Psoas muscle (tissue), 8 donors: Measurements from ENCODE around the gene AHI1. TPM values are rescaled to one million over a fixed set of nuclear protein-coding genes. Genes with fewer than 3 reads are reported as not detected.

Experiments
- ATAC-seq, 4 donors: fragments of 200-7000 bp; cut with Tn5 transposase; one replicate each; pipeline ENCODE4 v1.9.1; 2020; ENCODE audit warnings: moderate library complexity in 3 of 4, mild to moderate bottlenecking in 2 of 4
- DNase-seq, 2 donors: peaks; one replicate each; pipeline ENCODE4 v3.0.0-alpha.2; 2020
- H3K27ac ChIP-seq: fragments of 200-600 bp; one replicate; pipeline ENCODE4 v1.8.0; 2022
- H3K27me3 ChIP-seq, 3 donors: fragments of 200-600 bp in 1 of 3; one replicate each; pipeline versions ENCODE4 v1.6.1 to v1.8.0; 2013 to 2022; ENCODE audit warnings: low read length in 2 of 3, mild to moderate bottlenecking in 2 of 3, moderate library complexity in 1 of 3; ENCODE audit not compliant: insufficient read depth in 3 of 3
- H3K36me3 ChIP-seq, 2 donors: fragments of 200-600 bp in 1 of 2; one replicate each; pipeline versions ENCODE4 v1.6.1 to v1.8.0; 2013 to 2022; ENCODE audit warnings: low read depth in 1 of 2, mild to moderate bottlenecking in 1 of 2, moderate library complexity in 1 of 2; ENCODE audit not compliant: insufficient read depth in 1 of 2
- H3K4me1 ChIP-seq: fragments of 200-600 bp; one replicate; pipeline ENCODE4 v1.8.0; 2022
- H3K4me3 ChIP-seq: fragments of 200-600 bp; one replicate; pipeline ENCODE4 v1.8.0; 2022; ENCODE audit warnings: mild to moderate bottlenecking
- H3K9me3 ChIP-seq: fragments of 200-600 bp; one replicate; pipeline ENCODE4 v1.8.0; 2022
- CTCF ChIP-seq: fragments of 200-600 bp; IDR thresholded peaks from one replicate; pipeline ENCODE4 v1.8.0; 2022; ENCODE audit warnings: antibody characterized with exemption
- WGBS, 3 donors: extraction: QIAGEN DNeasy Blood & Tissue Kit; methylation state at CpG; one replicate each; pipeline versions ENCODE4 v1.1.6 to v1.1.7; 2013; 5-methylcytosine and 5-hydroxymethylcytosine counted together
- intact Hi-C, 2 donors: fragments of 100-400 bp; cut with DNase I; formaldehyde crosslinking; loops; one replicate each; pipeline versions ENCODE4 v1.11.0 to v1.14.2; 2022
- polyA plus RNA-seq, 3 donors: library from polyadenylated mRNA; stranded (reverse); fragments of 200-250 nt; gene quantifications; one replicate each; pipeline ENCODE4 v1.2.3, GENCODE V29; 2013
- total RNA-seq, 4 donors: library from RNA; stranded (reverse); fragmentation: NEBNext Ultra II Directional in 2 of 4; extraction: Animal tissue kit (Norgen Biotek cat#: 25700) in 2 of 4; gene quantifications; one replicate each; pipeline versions ENCODE4 v1.2.1 to v1.2.4, GENCODE V29; 2021 to 2023
- donor health status: healthy with polysubstance abuse.
- donor health status: DM: no; HTN: no; CAD: no; lungs with moderate emphysema.
- donor health status: Bipolar disorder and iron deficiency.
- donor health status: healthy.
- donor health status: DM: yes; HTN: yes; CAD: no.
- donor health status: DM: no; HTN: no; CAD: no.
- donor health status: DM: no; HTN: no; CAD: no.
- donor health status: DM: yes; HTN: yes; CAD: no.

The AHI1 gene
- total and polyA plus RNA-seq, 7 donors: 5.5 to 14.2 (median 8.3) TPM

DNA sequence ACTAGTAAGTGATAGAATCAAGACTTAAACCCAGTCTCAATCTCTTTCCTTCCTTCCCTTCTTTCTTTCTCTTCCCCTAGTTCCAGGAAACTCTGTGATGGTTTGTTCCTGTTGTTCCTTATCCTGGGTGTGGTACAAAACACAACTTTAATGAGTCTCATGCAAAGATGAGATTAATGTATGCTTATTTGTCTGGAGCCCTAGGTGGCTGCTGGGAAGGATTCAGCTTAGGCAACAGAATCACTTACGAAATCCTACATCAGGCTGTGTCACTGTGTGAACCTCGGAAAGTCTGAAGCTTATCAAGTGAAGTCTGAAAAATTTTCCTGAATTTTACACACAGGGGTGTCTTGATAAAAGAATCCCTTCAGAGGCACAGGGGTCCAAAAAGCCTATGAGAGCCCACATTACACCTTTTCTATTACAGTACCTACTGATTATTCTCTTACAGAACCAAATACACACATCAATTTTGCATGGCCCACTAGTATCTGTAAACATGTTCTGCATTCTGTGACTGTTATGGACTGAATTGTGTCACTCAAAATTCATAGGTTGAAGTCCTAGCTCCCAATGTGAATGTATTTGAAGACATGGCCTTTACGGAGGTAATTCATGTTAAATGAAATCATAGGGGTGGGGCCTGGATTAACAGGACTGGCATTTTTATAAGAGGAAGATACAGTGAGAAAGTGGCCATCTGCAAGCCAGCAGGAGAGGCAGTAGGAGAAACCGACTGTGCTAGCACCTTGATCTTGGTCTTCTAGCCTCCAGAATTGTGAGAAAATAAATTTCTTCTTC, 171.7 kb downstream of the AHI1 start:
- no peaks in the 10 kb centered on the region for H3K4me1 ChIP-seq
- intact Hi-C loops: no loop called here
- TF ChIP-seq CTCF: no peak
- no peak for ATAC-seq
- no peaks in the 10 kb centered on the region for H3K36me3 ChIP-seq
- 88 to 93% (median 93%) methylated on average over 4 of the region's 4 CpGs for WGBS, 3 donors
- H3K27ac ChIP-seq: no peak overlapping the region
- H3K27me3 ChIP-seq: no peaks in the 10 kb centered on the region
- no peak overlapping the region for H3K4me3 ChIP-seq
- DNase-seq: no peak
- H3K9me3 ChIP-seq: peaks cover 5% of the 10 kb centered on the region

GRCh38 chr6:135324531-135324930, 173.0 kb downstream of the AHI1 start:
- no peaks in the 10 kb centered on the region for H3K27me3 ChIP-seq
- DNase-seq: no peak
- no peak overlapping the region for H3K4me3 ChIP-seq
- no peaks in the 10 kb centered on the region for H3K4me1 ChIP-seq
- 87 to 91% (median 89%) methylated on average over 4 of the region's 4 CpGs for WGBS, 3 donors
- H3K9me3 ChIP-seq: peaks cover 5% of the 10 kb centered on the region
- no peak for ATAC-seq
- no peak overlapping the region for H3K27ac ChIP-seq
- H3K36me3 ChIP-seq: no peaks in the 10 kb centered on the region
- intact Hi-C loops: no loop called here
- no peak for TF ChIP-seq CTCF

- DNase-seq (no peak), ATAC-seq (no peak)
- Histone ChIP-seq H3K27me3 (no peaks in the 10 kb centered on the region), H3K9me3 (peaks cover 1% of the 10 kb centered on the region), H3K27ac (no peak overlapping the region), H3K36me3 (no peaks in the 10 kb centered on the region), H3K4me1 (no peaks in the 10 kb centered on the region), H3K4me3 (no peak overlapping the region)
- no peak for TF ChIP-seq CTCF
- 46 to 97% (median 64%) methylated on average over 2 of the region's 2 CpGs for WGBS, 3 donors
- intact Hi-C loops: no loop called here
These were observed 173.6 kb downstream of the AHI1 start for GRCh38 chr6:135323979-135324378.

- no peak for DNase-seq
- no peak for ATAC-seq
- 86 to 91% (median 90%) methylated on average over 6 of the region's 6 CpGs for WGBS, 3 donors
- Histone ChIP-seq H3K36me3 (peaks cover 0 to 4% of the 10 kb centered on the region in 2 donors), H3K9me3 (no peaks in the 10 kb centered on the region), H3K4me1 (no peaks in the 10 kb centered on the region), H3K27me3 (no peaks in the 10 kb centered on the region), H3K27ac (no peak overlapping the region), H3K4me3 (no peak overlapping the region)
- no peak for TF ChIP-seq CTCF
- intact Hi-C loops: no loop called here
These were observed 174.3 kb downstream of the AHI1 start for GRCh38 chr6:135323202-135323668.
